Measurements from ENCODE around the gene APIP.

Gene APIP

GRCh38 chr11:34890089-34890488, 26.1 kb downstream of the APIP start:
- DNase-seq (ENCODE audit: low read depth in 2 of 2, low spot score in 1 of 2) = no peak

- no peak for DNase-seq (ENCODE audit: low read depth in 2 of 2, low spot score in 1 of 2)
Observed at GRCh38 chr11:34887260-34887659, 28.9 kb downstream of the APIP start.

- DNase-seq (ENCODE audit: low read depth in 2 of 2, low spot score in 1 of 2) = no peak
Observed at GRCh38 chr11:34886609-34887008, 29.6 kb downstream of the APIP start.

GRCh38 chr11:34881900-34882299, 34.3 kb downstream of the APIP start:
- no peak for DNase-seq (ENCODE audit: low read depth in 2 of 2, low spot score in 1 of 2)

- DNase-seq (ENCODE audit: low read depth in 2 of 2, low spot score in 1 of 2) = no peak
Observed at GRCh38 chr11:34877375-34877975, 38.7 kb downstream of the APIP start.

- DNase-seq (ENCODE audit: low read depth in 2 of 2, low spot score in 1 of 2) = no peak
Observed at GRCh38 chr11:34874202-34874601, 42.0 kb downstream of the APIP start.

GRCh38 chr11:34870548-34871196, 45.5 kb downstream of the APIP start:
- DNase-seq (ENCODE audit: low read depth in 2 of 2, low spot score in 1 of 2) = no peak

- DNase-seq (ENCODE audit: low read depth in 2 of 2, low spot score in 1 of 2) = no peak
Observed at GRCh38 chr11:34869425-34869824, 46.8 kb downstream of the APIP start.

GRCh38 chr11:34866375-34866774, 49.8 kb downstream of the APIP start:
- DNase-seq (ENCODE audit: low read depth in 2 of 2, low spot score in 1 of 2) = no peak

- no peak for DNase-seq (ENCODE audit: low read depth in 2 of 2, low spot score in 1 of 2)
Observed at GRCh38 chr11:34865261-34865660, 50.9 kb downstream of the APIP start.

- DNase-seq (ENCODE audit: low read depth in 2 of 2, low spot score in 1 of 2) = no peak
Observed at GRCh38 chr11:34864424-34864823, 51.8 kb downstream of the APIP start.

GRCh38 chr11:34863048-34863447, 53.1 kb downstream of the APIP start:
- no peak for DNase-seq (ENCODE audit: low read depth in 2 of 2, low spot score in 1 of 2)

- no peak for DNase-seq (ENCODE audit: low read depth in 2 of 2, low spot score in 1 of 2)
Observed at GRCh38 chr11:34860518-34860917, 55.7 kb downstream of the APIP start.

- DNase-seq (ENCODE audit: low read depth in 2 of 2, low spot score in 1 of 2) = no peak
Observed at GRCh38 chr11:34860034-34860433, 56.1 kb downstream of the APIP start.

- DNase-seq (ENCODE audit: low read depth in 2 of 2, low spot score in 1 of 2) = no peak
Observed at GRCh38 chr11:34859496-34859895, 56.7 kb downstream of the APIP start.

GRCh38 chr11:34857463-34857862, 58.7 kb downstream of the APIP start:
- DNase-seq (ENCODE audit: low read depth in 2 of 2, low spot score in 1 of 2) = no peak

GRCh38 chr11:34856251-34856650, 59.9 kb downstream of the APIP start:
- no peak for DNase-seq (ENCODE audit: low read depth in 2 of 2, low spot score in 1 of 2)

GRCh38 chr11:34855754-34856095, 60.5 kb downstream of the APIP start:
- DNase-seq (ENCODE audit: low read depth in 2 of 2, low spot score in 1 of 2) = no peak

- DNase-seq (ENCODE audit: low read depth in 2 of 2, low spot score in 1 of 2) = no peak
Observed at GRCh38 chr11:34855021-34855753, 61.0 kb downstream of the APIP start.

GRCh38 chr11:34851916-34852315, 64.3 kb downstream of the APIP start:
- DNase-seq (ENCODE audit: low read depth in 2 of 2, low spot score in 1 of 2) = no peak

GRCh38 chr11:34850334-34850733, 65.8 kb downstream of the APIP start:
- DNase-seq (ENCODE audit: low read depth in 2 of 2, low spot score in 1 of 2) = no peak

- DNase-seq (ENCODE audit: low read depth in 2 of 2, low spot score in 1 of 2) = no peak
Observed at GRCh38 chr11:34846467-34846866, 69.7 kb downstream of the APIP start.

All from stimulated activated CD8-positive, alpha-beta memory T cell treated with anti-CD3 and anti-CD28 coated beads, Interleukin-4, amount 100 ng/mL, for 4 hours (primary cell).